ENCODE data around the gene STAMBP. TPM values are rescaled to one million over a fixed set of nuclear protein-coding genes. Genes with fewer than 3 reads are reported as not detected.

The STAMBP gene
- total and polyA plus RNA-seq, 2 of the 4 experiments (the other 2 are of a cell fraction), result 29.7 to 38.7 TPM

DNA sequence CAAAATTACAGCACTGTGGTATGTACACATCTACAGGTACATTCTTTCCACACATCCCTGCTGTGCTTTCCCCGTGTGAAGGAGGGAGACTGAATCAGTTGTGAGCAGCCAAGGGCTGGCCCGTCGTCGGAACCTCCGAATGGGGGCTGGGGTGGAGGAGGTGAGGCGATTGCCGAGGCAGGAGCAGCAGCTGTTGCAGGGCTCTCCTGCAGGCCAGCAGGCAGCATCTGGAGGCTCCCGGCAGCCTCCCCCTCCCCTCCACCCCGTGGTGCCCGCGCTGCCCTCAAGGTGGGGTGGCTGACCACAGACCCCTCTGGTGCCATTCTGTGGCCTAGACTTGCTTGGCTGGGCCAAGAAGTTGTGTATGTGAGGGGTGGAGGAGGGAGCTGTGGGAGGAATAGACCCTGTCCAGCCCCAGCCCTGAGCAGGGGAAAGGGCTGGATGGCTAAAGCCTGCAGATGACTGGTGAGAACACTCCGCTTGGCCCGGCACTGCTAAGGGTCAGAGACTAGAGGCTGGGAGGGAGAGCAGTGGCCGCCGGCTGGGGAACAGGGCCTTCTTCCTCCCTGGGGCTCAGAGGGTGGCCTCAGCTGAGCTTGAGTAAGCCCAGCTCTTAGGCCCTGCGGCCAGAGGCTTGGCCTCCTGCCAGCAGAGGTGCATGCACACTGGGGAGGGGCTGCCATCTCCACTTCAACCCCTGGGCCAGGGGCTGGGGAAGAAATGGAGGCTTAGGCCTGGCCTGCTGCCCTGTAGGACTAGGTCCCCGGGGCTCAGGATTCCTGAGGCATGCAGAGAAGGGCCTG is 7.6 kb downstream of the STAMBP start:
- 0 out of 2 replicates have a peak, but pooled peaks cover 4% of the 10 kb centered on the region for H3K9me1 ChIP-seq (ENCODE audit: insufficient read depth, low read length)
- POLR2A ChIA-PET (ENCODE audit: unreplicated experiment), result no interaction called here
- peaks cover 15% of the 10 kb centered on the region for H3K36me3 ChIP-seq (ENCODE audit: control insufficient read depth, insufficient read depth, low read length)
- DNase-seq (no peak), ATAC-seq (ENCODE audit: low read depth) (no peak)
- H2BK120ac ChIP-seq (ENCODE audit: low read depth, low read length), result no peak overlapping the region
- H3K23ac ChIP-seq (ENCODE audit: low read depth, low read length), result no peak overlapping the region
- dilution Hi-C loops (cut with HindIII; ENCODE audit: low sequenced_read_pairs, unreplicated experiment) (loop anchor here (25.0 kb wide), 1 partner anchor 276 kb away; no protein-coding TSS in a partner anchor), in situ Hi-C loops (cut with MboI; ENCODE audit: low sequenced_read_pairs) (loop anchor here (25.0 kb wide), 1 partner anchor 301 kb away; the partner anchor contains the start of gene BOLA3), intact Hi-C loops (cut with micrococcal nuclease) (no loop called here)
- H3K9ac ChIP-seq (ENCODE audit: low read depth, low read length), result no peak overlapping the region
- H3K4me3 ChIP-seq (ENCODE audit: insufficient read depth, low read depth, low read length), result no peak overlapping the region
- H2AK9ac ChIP-seq (replicated peaks; ENCODE audit: low read depth, low read length, poor library complexity), result peak overlapping the region; percentile 3
- H2BK5ac ChIP-seq (ENCODE audit: low read depth, low read length, poor library complexity, severe bottlenecking), result no peak overlapping the region
- no peak overlapping the region for H2BK20ac ChIP-seq (ENCODE audit: low read depth, low read length)
- no peak overlapping the region for H2BK15ac ChIP-seq (ENCODE audit: low read depth, low read length)
- H3K79me1 ChIP-seq (ENCODE audit: low read depth in 1 of 2, low read length in 2 of 2), result peaks cover 15 to 38% of the 10 kb centered on the region in 2 experiments
- H3K56ac ChIP-seq (ENCODE audit: extremely low read depth, insufficient read depth, low read length), result no peak overlapping the region
- no peak overlapping the region for H3K18ac ChIP-seq (ENCODE audit: low read depth, low read length)
- H3K27me3 ChIP-seq (ENCODE audit: control insufficient read depth, insufficient read depth, low read length), result no peaks in the 10 kb centered on the region
- no peak overlapping the region for H2AFZ ChIP-seq (replicated peaks; ENCODE audit: low read length, poor library complexity)
- no peak overlapping the region for H3K4me2 ChIP-seq (ENCODE audit: low read depth, low read length)
- no peak overlapping the region for H4K5ac ChIP-seq (ENCODE audit: low read depth, low read length)
- BruUV-seq (replicated peaks), result no TSS peak
- H3K9me3 ChIP-seq (ENCODE audit: control insufficient read depth, insufficient read depth, low read length), result no peaks in the 10 kb centered on the region
- H2AK5ac ChIP-seq (ENCODE audit: low read depth, low read length), result no peak overlapping the region
- H4K91ac ChIP-seq (ENCODE audit: insufficient read depth, low read depth, low read length), result no peak overlapping the region
- H3K14ac ChIP-seq (replicated peaks; ENCODE audit: low read depth, low read length), result no peak overlapping the region
- H3K4me1 ChIP-seq (ENCODE audit: control insufficient read depth, insufficient read depth, low read length), result peaks cover 2% of the 10 kb centered on the region; the same call in 1 of the 2 replicates
- no CpG with 5 or more reads among the region's 17 CpGs for WGBS, 2 experiments (ENCODE audit: extremely low coverage in 2 of 2, insufficient read length in 1 of 2)
- H3K4ac ChIP-seq (ENCODE audit: low read depth, low read length), result no peak overlapping the region
- CTCF ChIA-PET, result no interaction called here
- no peaks in the 10 kb centered on the region; the same call in 1 of the 2 replicates for H4K20me1 ChIP-seq (ENCODE audit: insufficient read depth, low read length)
- no peak overlapping the region for H4K8ac ChIP-seq (ENCODE audit: low read depth in 2 of 2, low read length in 2 of 2)
- H3K27ac ChIP-seq (ENCODE audit: insufficient read depth, low read length), result no peak overlapping the region
- TF ChIP-seq NFE2L2 (IDR thresholded peaks at IDR 0.05; ENCODE audit: low read depth, low read length) (no peak), CEBPB (IDR thresholded peaks at IDR 0.05; ENCODE audit: low read depth, low read length) (no peak), FOS (IDR thresholded peaks at IDR 0.05; ENCODE audit: low read depth, low read length) (no peak), RCOR1 (IDR thresholded peaks at IDR 0.05; ENCODE audit: insufficient replicate concordance, low read length) (no peak), SMC3 (IDR thresholded peaks at IDR 0.05; ENCODE audit: low read depth, low read length) (no peak), MAFK (IDR thresholded peaks at IDR 0.05; ENCODE audit: low read depth, low read length) (no peak), RAD21 (IDR thresholded peaks at IDR 0.05; ENCODE audit: low read length) (no peak), BHLHE40 (IDR thresholded peaks at IDR 0.05; ENCODE audit: low read depth, low read length) (no peak), MXI1 (IDR thresholded peaks at IDR 0.05; ENCODE audit: borderline replicate concordance, low read depth, low read length) (no peak), POLR2A (IDR thresholded peaks at IDR 0.05; ENCODE audit: low read depth, low read length) (no peak), CHD1 (IDR thresholded peaks at IDR 0.05; ENCODE audit: low read depth, low read length) (no peak), MAZ (IDR thresholded peaks at IDR 0.05; ENCODE audit: borderline replicate concordance, low read depth, low read length) (no peak), RFX5 (IDR thresholded peaks at IDR 0.05; ENCODE audit: low read depth, low read length) (no peak)
- TF ChIP-seq, protein P1, sequence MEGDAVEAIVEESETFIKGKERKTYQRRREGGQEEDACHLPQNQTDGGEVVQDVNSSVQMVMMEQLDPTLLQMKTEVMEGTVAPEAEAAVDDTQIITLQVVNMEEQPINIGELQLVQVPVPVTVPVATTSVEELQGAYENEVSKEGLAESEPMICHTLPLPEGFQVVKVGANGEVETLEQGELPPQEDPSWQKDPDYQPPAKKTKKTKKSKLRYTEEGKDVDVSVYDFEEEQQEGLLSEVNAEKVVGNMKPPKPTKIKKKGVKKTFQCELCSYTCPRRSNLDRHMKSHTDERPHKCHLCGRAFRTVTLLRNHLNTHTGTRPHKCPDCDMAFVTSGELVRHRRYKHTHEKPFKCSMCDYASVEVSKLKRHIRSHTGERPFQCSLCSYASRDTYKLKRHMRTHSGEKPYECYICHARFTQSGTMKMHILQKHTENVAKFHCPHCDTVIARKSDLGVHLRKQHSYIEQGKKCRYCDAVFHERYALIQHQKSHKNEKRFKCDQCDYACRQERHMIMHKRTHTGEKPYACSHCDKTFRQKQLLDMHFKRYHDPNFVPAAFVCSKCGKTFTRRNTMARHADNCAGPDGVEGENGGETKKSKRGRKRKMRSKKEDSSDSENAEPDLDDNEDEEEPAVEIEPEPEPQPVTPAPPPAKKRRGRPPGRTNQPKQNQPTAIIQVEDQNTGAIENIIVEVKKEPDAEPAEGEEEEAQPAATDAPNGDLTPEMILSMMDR (conservative IDR thresholded peaks at IDR 0.05; ENCODE audit: low read depth, low read length), result no peak
- TF ChIP-seq, protein P2, sequence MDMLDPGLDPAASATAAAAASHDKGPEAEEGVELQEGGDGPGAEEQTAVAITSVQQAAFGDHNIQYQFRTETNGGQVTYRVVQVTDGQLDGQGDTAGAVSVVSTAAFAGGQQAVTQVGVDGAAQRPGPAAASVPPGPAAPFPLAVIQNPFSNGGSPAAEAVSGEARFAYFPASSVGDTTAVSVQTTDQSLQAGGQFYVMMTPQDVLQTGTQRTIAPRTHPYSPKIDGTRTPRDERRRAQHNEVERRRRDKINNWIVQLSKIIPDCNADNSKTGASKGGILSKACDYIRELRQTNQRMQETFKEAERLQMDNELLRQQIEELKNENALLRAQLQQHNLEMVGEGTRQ (IDR thresholded peaks at IDR 0.05; ENCODE audit: low read depth, low read length), result no peak

Data from IMR-90 (cell line).